Adrenal gland (tissue), 12 donors: ENCODE results near the gene STS. TPM values are rescaled to one million over a fixed set of nuclear protein-coding genes. Genes with fewer than 3 reads are reported as not detected.
A peak's percentile ranks its signal among the peaks of the same experiment; 100 is the strongest.
"Not testable (repeated sequence)": the region's sequence is repeated elsewhere in the genome, so short reads cannot be mapped to it uniquely, and the experiment has no call there.

Source experiments
- DNase-seq, 7 donors: peaks; one replicate each; pipeline ENCODE4 v3.0.0-alpha.2; 2019 to 2020
- H3K27ac ChIP-seq, 5 donors: fragments of 200-600 bp; sonication (generic) in 4 of 5; 1 replicate in 3 of 5; 2 replicates in 2 of 5; pipeline versions ENCODE4 v1.5.1 to v1.8.0; 2016 to 2020; ENCODE audit warnings: mild to moderate bottlenecking in 1 of 5
- H3K27me3 ChIP-seq: fragments of 200-600 bp; 2 replicates; pipeline ENCODE4 v1.8.0; 2021
- H3K36me3 ChIP-seq, 2 donors: fragments of 200-600 bp; replicated peaks in 1 of 2; 1 replicate in 1 of 2; 2 replicates in 1 of 2; pipeline versions ENCODE4 v1.5.1 to v1.8.0; 2018 to 2022
- H3K4me1 ChIP-seq, 2 donors: fragments of 200-600 bp; replicated peaks in 1 of 2; 1 replicate in 1 of 2; 2 replicates in 1 of 2; pipeline versions ENCODE4 v1.5.1 to v1.8.0; 2018 to 2021
- H3K4me3 ChIP-seq, 4 donors: fragments of 200-600 bp; sonication (generic) in 3 of 4; one replicate each; pipeline ENCODE4 v1.5.1; 2016 to 2018
- H3K9me3 ChIP-seq, 3 donors: fragments of 200-600 bp; sonication (generic) in 1 of 3; replicated peaks in 1 of 3; 1 replicate in 2 of 3; 2 replicates in 1 of 3; pipeline versions ENCODE4 v1.5.1 to v1.8.0; 2016 to 2021
- CTCF ChIP-seq, 6 experiments: fragments of 450-650 bp in 4 of 6; fragments of 200-600 bp in 2 of 6; sonication (generic) in 1 of 6; IDR thresholded peaks; 1 replicate in 5 of 6; 2 replicates in 1 of 6; pipeline versions ENCODE4 v1.5.1 to v1.8.0; 2016 to 2021; ENCODE audit warnings: antibody characterized with exemption in 6 of 6, mild to moderate bottlenecking in 2 of 6, moderate library complexity in 1 of 6
- POLR2A ChIP-seq, 2 donors: fragments of 450-650 bp; IDR thresholded peaks; one replicate each; pipeline ENCODE4 v1.6.1; 2017; ENCODE audit warnings: antibody characterized with exemption in 2 of 2, mild to moderate bottlenecking in 2 of 2, moderate library complexity in 1 of 2
- WGBS, 4 donors: extraction: QIAGEN DNeasy Blood & Tissue Kit in 2 of 4; methylation state at CpG; one replicate each; pipeline versions ENCODE4 v1.1.5 to v1.1.7; 2013 to 2017; 5-methylcytosine and 5-hydroxymethylcytosine counted together
- intact Hi-C, 2 donors: fragments of 100-400 bp; cut with DNase I; formaldehyde crosslinking; loops; one replicate each; pipeline versions ENCODE4 v1.14.1 to v1.15.0; 2022 to 2023
- polyA plus RNA-seq, 3 donors: library from polyadenylated mRNA; stranded (reverse); fragments of 200-250 nt in 2 of 3; fragments of 350-450 nt in 1 of 3; fragmentation: Illumina TruSeq in 1 of 3; extraction: RNeasy Lipid Tissue Mini Kit (QIAGEN cat#74804) in 1 of 3; gene quantifications; one replicate each; pipeline ENCODE4 v1.2.3, GENCODE V29; 2013 to 2014
- total RNA-seq, 9 donors: library from RNA; depleted of rRNA in 4 of 9; stranded (reverse); fragments of >200 nt in 4 of 9; fragments of 120-200 nt in 1 of 9; fragmentation: NEBNext Ultra II Directional in 1 of 9; extraction: Animal tissue kit (Norgen Biotek cat#: 25700) in 1 of 9; gene quantifications; one replicate each; pipeline versions ENCODE4 v1.1.0 to v1.2.4, GENCODE V29; 2013 to 2023
- donor health status: healthy with polysubstance abuse.
- donor health status: Bipolar disorder and iron deficiency.
- donor health status: DM: yes; HTN: yes; CAD: no.
- donor health status: DM: no; HTN: no; CAD: no.
- donor health status: DM: no; HTN: no; CAD: no.
- donor health status: DM: yes; HTN: yes; CAD: no.

Gene STS
- total and polyA plus RNA-seq, 12 donors: 1.4 to 12.2 (median 4.6) TPM

DNA sequence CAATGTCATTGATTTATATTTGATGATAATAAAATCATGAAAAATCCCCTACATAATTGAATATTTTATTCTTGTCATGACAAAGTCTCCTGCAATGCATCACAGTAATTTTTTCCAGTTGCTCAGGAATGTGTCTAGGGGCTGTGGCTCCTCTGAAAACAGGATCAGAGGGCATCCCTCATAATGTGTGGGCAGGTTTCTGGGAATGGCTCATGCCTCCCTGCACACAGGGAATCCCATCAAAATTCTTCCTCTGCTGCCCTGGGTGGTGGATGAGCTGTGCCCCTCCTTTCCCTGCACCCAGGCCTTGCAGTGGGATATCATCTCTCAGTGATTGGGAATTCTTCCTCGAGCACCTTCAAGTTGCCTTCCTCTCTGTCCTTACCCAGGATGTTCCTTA is 20.9 kb downstream of the STS start:
- intact Hi-C loops: no loop called here
- no peaks in the 10 kb centered on the region for H3K36me3 ChIP-seq

GRCh38 chrX:7169627-7170026 is 22.1 kb downstream of the STS start:
- intact Hi-C loops: no loop called here
- WGBS, 4 donors: 73 to 100% (median 80%) methylated on average over 1 to 3 of the region's 3 CpGs

More for the DNA sequence above, 20.9 kb downstream of the STS start:
- no peaks in the 10 kb centered on the region for H3K4me1 ChIP-seq
- no peak for DNase-seq
- H3K9me3 ChIP-seq: no peaks in the 10 kb centered on the region
- TF ChIP-seq POLR2A (IDR thresholded peaks at IDR 0.05): no peak
- TF ChIP-seq CTCF (IDR thresholded peaks at IDR 0.05): no peak
- no peaks in the 10 kb centered on the region for H3K27me3 ChIP-seq
- no peak overlapping the region for H3K27ac ChIP-seq
- H3K4me3 ChIP-seq: no peak overlapping the region
- 71 to 100% (median 95%) methylated on average over 1 of the region's 1 CpG; no CpG with 5 or more reads in 1 of the 4 donors for WGBS, 4 donors

GRCh38 chrX:7170898-7171297 is 23.4 kb downstream of the STS start:
- Histone ChIP-seq H3K27ac (no peak overlapping the region), H3K4me3 (no peak overlapping the region), H3K27me3 (no peaks in the 10 kb centered on the region), H3K36me3 (no peaks in the 10 kb centered on the region), H3K9me3 (no peaks in the 10 kb centered on the region), H3K4me1 (no peaks in the 10 kb centered on the region)
- 80 to 91% (median 89%) methylated on average over 1 to 3 of the region's 3 CpGs for WGBS, 4 donors
- intact Hi-C loops: no loop called here
- TF ChIP-seq CTCF (IDR thresholded peaks at IDR 0.05): peak in 3 of 6 experiments; percentile 8 to 41 (median 20)
- no peak for TF ChIP-seq POLR2A (IDR thresholded peaks at IDR 0.05)
- DNase-seq: peak in 4 of 7 donors; percentile 17 to 40 (median 19)

More at GRCh38 chrX:7169627-7170026, 22.1 kb downstream of the STS start:
- TF ChIP-seq CTCF (IDR thresholded peaks at IDR 0.05) (no peak), POLR2A (IDR thresholded peaks at IDR 0.05) (no peak)
- Histone ChIP-seq H3K36me3 (no peaks in the 10 kb centered on the region), H3K4me1 (no peaks in the 10 kb centered on the region), H3K9me3 (no peaks in the 10 kb centered on the region), H3K27ac (no peak overlapping the region), H3K4me3 (no peak overlapping the region), H3K27me3 (no peaks in the 10 kb centered on the region)
- no peak for DNase-seq

- H3K36me3 ChIP-seq, H3K9me3 ChIP-seq, H3K27ac ChIP-seq, intact Hi-C loops, H3K4me3 ChIP-seq, H3K27me3 ChIP-seq, H3K4me1 ChIP-seq, DNase-seq: not testable (repeated sequence)
- 69 to 87% (median 81%) methylated on average over 2 of the region's 2 CpGs for WGBS, 4 donors
Measured at GRCh38 chrX:7178859-7179258, 31.3 kb downstream of the STS start.

DNA sequence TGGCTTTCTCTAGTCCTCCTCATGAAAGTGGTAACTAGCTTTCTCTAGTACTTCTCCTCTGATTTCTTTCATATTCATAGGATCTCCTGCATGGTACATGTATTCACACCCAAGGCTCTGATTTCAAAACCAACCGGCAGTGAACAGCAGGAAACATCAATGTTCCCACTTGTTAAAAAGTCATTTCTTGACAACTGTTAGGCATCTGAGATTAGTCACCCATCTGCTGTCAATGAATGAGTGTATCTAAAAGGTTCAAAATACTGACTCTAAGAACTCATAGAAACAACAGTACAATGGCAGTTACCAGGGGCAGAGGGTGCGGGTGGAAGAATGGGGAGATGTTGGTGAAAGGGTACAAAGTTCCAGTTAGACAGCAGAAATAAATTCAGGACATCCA is 31.9 kb downstream of the STS start:
- TF ChIP-seq CTCF (IDR thresholded peaks at IDR 0.05) (no peak), POLR2A (IDR thresholded peaks at IDR 0.05) (no peak)
- Histone ChIP-seq H3K4me1 (no peaks in the 10 kb centered on the region), H3K4me3 (no peak overlapping the region), H3K27ac (no peak overlapping the region), H3K27me3 (no peaks in the 10 kb centered on the region), H3K36me3 (no peaks in the 10 kb centered on the region), H3K9me3 (no peaks in the 10 kb centered on the region)
- DNase-seq: no peak
- 80 to 93% (median 91%) methylated on average over 1 to 2 of the region's 2 CpGs for WGBS, 4 donors
- intact Hi-C loops: no loop called here
